Measurements from ENCODE around the gene MIAT.
"Not testable (repeated sequence)": the region's sequence is repeated elsewhere in the genome, so short reads cannot be mapped to it uniquely, and the experiment has no call there.

The MIAT gene

GRCh38 chr22:26656891-26657851, at the start of gene MIAT:
TSS of gene MIAT (plus strand) at chr22:26657588.
- peak; percentile 62 to 63 for DNase-seq

GRCh38 chr22:26608129-26608528, 49.3 kb upstream of the MIAT start:
- no peak for DNase-seq

DNA sequence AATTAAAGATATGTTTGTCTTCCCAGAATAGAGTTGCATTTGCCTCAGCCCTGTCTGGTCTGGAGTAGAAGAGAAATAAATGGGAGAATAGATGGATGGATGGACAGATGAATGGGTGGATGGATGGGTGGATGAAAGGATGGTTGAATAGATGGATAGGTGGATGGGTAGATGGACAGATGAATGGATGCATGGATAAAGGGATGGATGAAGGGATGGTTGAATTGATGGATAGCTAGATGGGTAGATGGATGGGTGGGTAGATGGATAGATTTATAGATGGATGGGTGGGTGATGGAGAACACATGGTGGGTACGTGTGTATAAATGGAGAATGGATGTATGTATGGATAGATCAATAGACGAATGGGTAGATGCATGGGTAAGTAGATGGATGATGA, 48.1 kb upstream of the MIAT start:
- DNase-seq = no peak

DNA sequence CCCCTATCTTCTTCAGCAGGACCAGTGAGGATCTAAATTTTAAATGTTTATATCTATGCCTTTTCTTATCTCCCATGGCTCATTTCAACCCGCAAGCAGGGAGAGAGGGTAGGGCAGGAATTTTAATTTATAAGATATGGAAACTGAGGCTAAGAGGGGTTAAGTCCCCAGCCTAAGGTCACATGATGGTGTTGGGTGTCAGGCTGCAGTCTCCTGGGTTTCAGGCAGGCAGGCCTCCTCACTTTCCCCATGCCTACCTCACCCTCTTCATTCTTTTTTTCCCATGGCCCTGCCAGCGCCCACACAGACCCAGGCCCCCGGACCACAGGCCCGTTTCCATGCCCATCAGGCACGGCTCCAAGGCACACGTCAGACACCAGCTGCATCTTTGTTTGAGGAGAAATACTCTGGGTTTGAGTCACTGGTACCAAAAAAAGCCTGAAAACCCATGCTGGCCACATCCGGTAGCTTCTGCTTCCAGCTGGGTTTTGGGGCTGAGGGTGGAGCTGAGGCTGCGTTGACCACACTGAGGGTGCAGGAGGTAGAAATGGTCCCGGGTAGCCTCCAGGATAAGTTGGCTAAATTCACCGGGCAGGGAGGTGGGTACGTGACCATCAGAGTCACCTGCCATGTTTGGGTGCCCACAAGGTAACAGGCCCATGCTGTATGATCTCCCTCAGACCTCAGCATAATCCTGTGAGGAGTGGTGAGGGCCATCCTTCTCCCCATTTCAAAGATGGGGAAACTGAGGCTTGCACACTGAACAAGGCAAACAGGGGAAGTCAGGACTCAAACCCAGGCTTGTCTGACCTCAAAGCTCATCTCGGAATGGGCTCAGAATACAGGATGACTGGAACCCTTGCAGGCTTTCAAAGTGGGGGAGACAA, 47.1 kb upstream of the MIAT start:
- DNase-seq = peak in 1 of 2 donors; percentile 40

DNA sequence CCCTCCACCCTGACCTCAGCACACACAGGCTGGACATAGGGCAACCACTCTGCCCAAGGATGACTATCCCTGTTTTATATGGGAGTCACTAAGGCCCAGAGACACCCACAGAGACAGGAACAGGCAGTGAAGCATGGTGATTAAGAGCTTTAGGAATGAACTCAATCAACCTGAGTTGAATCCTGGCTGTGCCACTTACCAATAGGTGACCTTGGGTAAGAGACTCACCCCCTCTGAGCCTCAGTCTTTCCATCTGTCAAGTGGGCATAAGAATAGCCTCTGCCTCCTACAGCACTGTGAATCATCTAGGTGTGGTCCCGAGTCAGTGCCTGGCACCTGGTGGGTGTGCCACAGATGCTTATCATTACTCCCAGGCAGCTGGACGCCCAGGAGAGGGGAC, 46.4 kb upstream of the MIAT start:
- no peak for DNase-seq

DNA sequence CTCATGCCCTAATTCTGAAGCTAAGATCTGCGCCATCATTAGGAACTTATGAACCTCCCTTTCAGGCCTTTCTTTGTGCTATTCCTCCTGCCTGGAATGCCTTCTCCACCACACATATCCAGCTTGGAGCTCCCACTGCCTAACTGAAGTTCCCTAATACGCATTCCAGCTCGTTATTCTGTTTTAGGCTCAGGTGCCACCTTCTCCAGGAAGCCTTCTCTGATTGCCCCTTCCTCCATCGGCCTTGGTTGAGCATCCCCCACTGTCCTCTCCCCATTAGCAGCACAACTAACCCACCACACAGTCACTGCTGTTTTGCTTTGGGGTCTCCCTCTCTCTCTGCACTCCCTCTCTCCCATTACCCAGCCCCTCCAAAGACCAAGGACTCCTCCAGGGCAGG, 44.7 kb upstream of the MIAT start:
- no peak for DNase-seq

DNA sequence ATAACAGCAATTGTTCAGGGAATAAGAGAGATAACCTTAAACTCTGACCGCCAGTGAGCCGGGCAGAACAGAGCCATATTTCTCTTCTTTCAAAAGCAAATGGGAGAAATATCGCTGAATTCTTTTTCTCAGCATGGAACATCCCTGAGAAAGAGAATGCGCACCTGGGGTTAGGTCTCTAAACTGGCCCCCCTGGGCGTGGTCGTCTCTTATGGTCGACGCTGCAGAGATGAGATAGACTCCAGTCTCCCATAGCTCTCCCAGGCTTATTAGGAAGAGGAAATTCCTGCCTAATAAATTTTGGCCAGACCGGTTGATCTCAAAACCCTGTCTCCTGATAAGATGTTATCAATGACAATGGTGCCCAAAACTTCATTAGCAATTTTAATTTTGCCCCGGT, 43.6 kb upstream of the MIAT start:
- not testable (repeated sequence) for DNase-seq

GRCh38 chr22:26614322-26614721, 43.1 kb upstream of the MIAT start:
- no peak for DNase-seq

- DNase-seq = no peak
These were observed 42.2 kb upstream of the MIAT start for GRCh38 chr22:26615149-26615548.

GRCh38 chr22:26615830-26616435, 41.5 kb upstream of the MIAT start:
- DNase-seq = no peak

DNA sequence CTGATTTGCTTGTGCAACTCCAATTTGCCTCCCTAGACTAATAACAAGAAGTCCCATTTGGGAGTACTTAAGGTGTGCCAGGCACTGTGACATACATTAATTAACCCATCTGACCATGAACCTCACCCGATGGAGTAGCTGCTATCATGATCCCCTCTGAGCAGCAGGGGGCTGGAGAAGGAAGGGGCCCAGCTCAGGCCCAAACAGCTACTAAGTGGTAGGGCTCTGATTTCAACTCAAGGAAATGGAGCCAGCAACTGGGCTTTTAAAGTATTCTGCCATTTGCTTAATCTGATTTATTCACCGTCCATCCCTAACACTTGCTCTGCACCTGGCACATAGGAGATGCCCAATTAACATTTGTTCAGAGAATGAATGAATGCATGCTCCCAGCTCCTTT, 40.7 kb upstream of the MIAT start:
- no peak for DNase-seq

DNA sequence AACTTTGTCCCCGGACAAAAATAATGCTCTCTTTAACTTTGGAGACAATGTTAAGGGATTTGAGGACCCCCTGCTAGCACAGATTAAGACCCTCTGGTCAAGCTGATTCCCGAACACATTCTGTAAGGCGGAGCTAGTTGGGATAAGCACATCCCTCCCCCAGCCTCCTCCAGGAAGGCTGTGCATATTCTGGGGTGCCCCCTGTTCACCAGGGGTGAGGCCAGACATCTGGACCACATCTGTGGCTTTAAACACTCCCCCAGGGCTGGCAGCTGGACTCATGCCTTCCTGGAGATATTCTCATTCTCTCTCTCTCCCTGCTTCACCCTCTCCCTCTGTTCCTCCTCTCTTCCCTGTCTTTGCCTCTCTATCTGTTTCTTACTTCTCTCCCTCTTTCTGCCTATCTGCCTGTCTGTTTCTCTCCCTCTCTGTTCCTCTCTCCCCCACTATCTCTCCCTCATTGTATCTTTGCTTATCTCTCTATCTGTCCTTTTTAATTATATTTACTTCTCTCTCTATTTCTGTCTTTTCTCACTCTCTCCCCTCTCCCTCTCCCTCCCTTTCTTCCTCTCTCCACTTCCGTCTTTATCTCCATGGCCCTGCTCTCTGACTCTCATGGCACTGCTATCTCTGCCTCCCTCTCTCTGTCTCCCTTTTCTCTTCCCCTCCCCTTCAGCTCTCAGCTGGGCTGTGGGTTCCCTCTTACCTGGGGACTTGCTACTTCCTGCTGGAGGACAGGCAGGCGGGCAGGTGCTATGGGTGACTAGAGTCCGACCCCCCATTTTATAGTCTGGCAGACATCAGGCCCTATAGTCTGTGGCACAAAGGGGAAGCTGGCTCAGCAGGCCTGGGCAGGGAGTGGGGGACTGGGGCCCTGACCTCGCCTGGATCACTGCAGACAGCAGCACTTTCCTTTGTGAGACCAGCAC, 39.9 kb upstream of the MIAT start, which contains the start of gene CRYBB1:
Gene CRYBB1, minus strand, starts transcription at position 757 of the 929 bp plus-strand sequence. CDS start 1,708 bp downstream, outside the sequence.
- DNase-seq = no peak

DNA sequence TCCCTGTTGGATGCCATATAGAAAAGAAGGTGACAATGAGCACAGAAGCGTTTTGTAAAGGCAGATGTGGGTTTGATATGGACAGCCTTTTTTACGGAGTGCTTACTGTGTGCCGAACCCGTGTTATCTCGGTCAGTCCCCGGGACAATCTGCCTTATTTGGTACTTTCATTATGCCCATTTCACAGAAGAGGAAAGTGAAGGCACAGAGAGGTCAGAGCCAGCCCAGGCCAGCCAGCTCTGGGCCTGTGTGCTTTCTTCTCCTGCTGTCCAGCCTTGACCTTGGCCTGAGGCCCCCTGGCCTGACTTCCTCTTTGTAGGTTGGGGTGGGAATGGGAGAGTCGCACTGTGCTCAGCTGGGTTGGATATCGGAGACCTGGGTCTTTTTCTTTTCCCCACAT, 38.9 kb upstream of the MIAT start:
- DNase-seq = no peak

DNA sequence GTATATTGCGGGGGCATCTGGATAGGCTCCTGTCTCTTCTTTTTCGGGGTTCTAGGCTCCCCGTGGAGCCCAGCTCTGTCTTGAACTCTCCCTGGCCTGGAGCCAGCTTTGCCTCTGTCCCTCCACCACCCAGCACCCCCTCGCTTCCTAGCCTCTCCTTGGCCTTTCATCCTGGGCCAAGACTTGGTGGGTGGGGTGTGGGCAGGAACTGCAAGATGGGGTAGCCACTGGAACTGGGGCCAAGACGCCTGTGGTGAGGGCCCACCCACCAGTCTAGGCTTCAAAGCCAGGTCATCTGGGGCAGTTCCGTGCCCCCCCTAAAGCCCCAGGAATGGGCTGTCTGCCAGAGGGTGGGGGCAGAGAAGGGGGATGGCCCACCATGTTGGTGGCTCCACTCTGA, 37.9 kb upstream of the MIAT start:
- no peak for DNase-seq

GRCh38 chr22:26620197-26620596, 37.2 kb upstream of the MIAT start:
- no peak for DNase-seq

- DNase-seq = no peak
These were observed 35.7 kb upstream of the MIAT start, which contains the start of gene CRYBA4 for GRCh38 chr22:26621663-26622062. TSS of gene CRYBA4 (plus strand) at chr22:26621963. CDS start at chr22:26622597, 634 bp downstream.

GRCh38 chr22:26623984-26624383, 33.4 kb upstream of the MIAT start:
- DNase-seq = no peak

GRCh38 chr22:26624803-26625202, 32.6 kb upstream of the MIAT start:
- DNase-seq = no peak

DNA sequence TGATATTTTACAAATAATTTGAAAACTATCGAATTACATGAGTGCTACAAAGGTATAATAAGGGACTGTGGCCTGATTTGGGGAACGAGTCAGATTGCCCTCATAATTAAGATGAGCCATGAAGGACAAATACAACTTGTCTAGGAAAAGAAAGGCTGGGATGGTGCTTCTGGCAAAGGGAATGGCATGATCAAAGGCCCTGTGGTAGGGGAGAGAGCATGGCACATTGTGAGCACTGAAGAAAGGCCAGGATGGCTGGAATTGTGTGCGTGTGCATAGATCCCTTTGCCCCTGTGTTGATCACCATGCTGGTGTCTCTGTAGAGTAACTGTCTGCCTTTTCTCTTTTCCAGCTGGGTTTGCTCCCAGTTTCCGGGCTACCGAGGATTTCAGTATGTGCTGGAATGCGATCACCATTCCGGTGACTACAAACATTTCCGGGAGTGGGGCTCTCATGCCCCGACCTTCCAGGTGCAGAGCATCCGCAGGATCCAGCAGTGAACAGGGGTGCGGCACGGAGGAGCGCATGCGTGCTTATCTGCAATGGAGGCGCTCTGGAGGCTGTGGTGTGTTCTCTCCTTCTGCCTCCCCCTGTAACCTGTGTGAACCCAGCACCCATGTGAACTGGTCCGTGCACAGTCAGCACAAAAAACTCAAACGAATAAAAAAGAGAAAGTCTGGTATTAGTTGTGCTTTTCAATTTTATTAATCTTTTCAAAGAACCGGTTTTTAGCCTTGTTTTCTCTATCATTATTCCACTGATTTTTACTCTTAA, 27.2 kb upstream of the MIAT start:
- DNase-seq = no peak

- DNase-seq = no peak
These were observed 26.1 kb upstream of the MIAT start for GRCh38 chr22:26631282-26631681.
